ENCODE measurements around the gene KCNAB2.
"Not testable (repeated sequence)": the region's sequence is repeated elsewhere in the genome, so short reads cannot be mapped to it uniquely, and the experiment has no call there.

Gene KCNAB2

DNA sequence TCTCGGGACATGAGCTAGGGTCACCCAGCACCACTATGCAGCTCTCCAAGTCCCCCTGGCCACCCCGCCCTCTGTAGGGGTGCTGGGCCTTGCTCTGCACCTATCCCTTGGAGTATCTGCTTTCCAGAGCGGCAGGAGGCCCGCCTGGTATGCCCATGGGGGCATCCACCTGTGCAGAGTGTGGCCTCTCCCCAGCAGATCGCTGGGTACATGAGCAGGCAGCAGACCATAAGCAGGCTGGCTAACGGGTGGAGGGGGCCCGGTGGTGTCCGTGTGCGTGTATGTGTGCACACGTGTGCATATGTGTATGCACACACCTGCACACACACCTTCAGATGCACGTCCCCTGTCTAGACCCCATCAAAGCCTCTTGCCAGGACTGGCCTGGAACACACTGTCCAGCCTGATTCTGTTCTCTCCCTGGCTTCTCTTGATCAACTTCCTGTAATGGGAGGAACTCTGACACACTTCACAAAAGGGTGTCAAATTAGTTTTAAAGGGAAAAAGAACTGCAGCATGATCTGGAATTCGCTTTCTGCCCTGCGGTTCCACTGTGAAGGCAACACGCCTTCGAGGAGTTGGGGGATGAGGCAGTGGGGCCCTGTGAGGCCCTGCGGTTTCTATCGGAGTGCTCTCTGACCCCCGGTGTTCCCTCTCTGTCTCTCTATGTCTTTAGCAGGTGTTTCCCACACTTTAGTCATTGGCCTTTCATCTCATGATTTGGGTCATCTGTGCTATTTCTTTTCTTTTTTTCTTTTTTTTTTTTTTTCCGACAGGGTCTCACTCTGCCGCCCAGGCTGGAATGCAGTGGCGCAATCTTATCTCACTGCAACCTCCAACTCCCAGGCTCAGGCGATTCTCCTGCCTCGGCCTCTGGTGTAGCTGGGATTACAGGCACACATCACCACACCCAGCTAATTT, 36.3 kb upstream of the KCNAB2 start:
- DNase-seq: no peak

DNA sequence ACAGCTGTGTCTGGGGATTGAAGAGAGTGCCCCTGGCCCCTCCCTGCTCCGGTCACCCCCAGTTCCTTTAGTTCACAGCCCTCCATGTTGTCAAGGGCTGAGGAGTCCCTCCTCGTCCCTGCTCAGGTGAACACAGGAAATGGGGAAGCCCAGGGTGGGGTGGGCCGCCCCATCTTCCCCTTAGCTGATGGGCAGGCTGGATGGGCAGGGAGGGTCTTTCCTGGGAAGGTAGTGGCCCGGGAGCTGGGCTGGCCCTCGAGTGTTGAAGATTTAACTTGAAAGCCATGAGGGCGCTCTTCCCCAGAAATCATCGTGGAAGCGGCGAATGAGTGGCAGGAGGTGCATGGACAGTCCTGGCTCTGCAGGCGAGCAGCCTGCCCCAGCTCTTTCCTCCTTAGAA, 35.1 kb upstream of the KCNAB2 start:
- DNase-seq: no peak

DNA sequence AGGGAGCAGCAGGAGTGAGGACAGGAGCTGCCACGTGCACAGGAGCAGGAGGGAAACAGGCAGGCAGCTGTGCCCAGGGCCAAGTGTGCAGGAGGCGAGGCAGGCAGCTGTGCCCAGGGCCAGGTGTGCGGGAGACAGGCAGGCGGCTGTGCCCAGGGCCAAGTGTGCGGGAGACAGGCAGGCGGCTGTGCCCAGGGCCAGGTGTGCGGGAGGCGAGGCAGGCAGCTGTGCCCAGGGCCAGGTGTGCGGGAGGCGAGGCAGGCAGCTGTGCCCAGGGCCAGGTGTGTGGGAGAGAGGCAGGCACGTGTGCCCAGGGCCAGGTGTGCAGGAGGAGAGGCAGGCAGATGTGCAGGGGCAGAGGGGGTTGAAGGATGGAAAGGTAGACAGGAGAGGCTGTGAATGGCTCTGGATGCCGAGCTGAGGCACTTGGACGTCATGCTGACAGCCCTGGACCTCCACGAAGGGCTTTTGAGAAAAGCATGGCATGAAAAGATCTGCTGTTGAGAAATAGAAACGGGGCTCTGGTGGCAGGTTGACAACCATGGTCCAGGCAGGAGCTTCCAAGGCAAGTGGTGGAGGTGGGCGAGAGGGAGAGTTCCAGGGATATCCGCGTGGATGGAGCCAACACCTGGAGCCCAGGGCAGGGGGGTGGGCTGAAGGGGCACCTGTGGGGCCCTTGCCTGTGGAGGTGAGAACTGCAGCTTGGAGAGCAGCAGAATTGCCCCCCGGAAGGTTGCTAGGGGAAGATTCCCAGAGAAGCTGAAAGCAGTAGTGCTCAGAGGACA, 34.3 kb upstream of the KCNAB2 start:
- DNase-seq: no peak

DNA sequence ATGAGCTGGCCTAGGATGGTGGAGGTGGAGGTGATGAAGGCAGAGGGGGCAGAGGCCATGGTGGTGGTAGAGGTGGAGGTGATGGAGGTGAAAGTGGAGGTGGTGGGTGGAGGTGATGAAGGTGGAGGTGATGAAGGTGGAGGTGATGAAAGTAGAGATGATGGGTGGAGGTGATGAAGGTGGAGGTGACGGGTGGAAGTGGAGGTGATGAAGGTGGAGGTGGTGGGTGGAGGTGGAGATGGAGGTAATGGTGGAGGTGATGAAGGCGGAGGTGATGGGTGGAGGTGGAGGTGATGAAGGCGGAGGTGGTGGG, 33.8 kb upstream of the KCNAB2 start:
- no peak for DNase-seq

DNA sequence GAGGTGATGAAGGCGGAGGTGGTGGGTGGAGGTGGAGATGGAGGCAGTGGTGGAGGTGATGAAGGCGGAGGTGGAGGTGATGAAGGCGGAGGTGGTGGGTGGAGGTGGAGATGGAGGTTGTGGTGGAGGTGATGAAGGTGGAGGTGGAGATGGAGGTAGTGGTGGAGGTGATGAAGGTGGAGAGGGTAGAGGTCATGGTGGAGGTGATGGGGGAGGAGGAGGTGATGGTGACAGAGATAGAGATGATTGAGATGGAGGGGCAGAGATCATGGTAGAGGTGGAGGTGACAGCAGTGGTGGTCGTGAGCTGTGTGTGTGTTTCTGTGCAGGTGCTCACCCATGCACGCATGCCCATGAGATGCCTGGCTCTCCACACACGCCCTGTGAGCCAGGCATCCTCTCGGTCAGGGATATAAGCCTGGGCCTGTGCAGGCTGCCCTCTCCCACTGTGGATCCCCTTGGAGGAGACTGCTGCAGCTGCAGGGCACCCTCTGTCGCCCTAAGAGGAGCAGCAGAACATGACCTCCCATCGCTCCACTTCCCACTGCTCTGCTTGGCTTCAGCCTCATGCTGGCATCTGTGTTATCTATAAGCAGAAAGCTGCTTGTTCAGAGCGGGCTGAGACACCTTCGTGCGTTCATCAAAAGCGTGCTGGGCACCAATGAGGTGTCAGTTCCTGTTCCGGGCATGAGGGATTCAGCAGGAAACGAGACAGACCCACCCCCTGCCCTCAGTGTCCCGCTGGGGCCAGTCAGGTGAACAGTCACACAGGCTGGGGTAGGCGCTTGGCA, 33.0 kb upstream of the KCNAB2 start:
- DNase-seq: no peak

DNA sequence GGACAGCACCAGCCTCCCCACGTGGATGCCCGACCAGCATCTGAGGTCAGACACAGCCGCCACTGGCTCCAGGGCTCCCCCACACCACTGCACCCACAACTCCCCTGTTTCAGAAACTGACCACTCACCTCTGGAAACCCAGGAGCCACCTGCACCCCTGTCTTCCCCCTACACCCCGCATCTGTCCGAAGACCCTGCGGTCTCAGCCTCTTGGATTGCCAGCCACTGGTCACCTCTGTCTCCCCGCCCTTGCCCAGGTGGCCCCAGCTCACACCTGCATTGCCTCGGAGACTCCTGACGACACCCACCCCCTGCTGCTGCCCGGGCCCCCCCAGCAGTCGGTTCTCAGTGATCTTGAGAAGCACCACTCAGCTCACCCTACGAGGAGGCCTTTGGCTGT, 32.2 kb upstream of the KCNAB2 start:
- no peak for DNase-seq

DNA sequence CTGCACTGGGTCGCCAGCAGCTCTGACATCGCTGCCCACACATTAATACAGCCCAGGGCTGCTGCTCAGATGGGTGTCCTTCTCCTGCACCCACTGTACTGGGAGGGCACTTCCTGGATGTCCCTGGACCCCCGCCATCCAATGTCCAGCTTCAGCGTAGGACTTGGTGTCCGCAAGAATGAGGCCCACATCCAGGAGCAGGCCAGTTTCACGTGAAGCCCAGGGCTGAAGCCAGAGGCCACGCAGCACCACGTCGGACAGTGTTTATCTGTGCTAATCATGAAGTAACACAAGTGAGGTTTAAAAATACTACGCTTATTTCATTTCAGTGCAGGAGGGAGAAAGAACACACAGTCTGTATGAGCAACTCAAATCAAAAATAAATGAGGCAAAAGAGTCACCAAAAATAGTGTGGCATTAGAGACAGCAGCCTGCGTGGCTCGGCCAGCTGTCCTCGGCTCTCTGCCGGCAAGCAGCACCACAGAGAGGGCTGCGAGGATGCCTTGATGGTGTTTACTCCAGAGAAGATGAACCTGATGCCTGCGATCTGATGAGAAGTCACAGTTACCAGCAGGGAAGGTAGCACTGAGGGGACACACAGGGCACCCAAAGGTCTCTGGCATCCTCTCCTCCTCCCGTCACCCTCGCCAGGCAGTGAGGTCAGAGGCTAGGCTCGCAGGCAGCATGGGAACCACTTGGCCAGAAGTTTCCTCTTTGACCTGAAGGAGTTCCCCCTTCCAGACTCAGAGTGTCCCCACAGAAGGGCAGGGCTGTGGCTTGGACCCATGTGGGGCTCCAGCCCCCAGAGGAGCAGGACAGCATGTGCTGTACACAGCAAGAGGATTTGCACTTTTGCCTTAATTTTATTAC, 31.3 kb upstream of the KCNAB2 start:
- peak in 1 of 51 donors; percentile 48 for DNase-seq

DNA sequence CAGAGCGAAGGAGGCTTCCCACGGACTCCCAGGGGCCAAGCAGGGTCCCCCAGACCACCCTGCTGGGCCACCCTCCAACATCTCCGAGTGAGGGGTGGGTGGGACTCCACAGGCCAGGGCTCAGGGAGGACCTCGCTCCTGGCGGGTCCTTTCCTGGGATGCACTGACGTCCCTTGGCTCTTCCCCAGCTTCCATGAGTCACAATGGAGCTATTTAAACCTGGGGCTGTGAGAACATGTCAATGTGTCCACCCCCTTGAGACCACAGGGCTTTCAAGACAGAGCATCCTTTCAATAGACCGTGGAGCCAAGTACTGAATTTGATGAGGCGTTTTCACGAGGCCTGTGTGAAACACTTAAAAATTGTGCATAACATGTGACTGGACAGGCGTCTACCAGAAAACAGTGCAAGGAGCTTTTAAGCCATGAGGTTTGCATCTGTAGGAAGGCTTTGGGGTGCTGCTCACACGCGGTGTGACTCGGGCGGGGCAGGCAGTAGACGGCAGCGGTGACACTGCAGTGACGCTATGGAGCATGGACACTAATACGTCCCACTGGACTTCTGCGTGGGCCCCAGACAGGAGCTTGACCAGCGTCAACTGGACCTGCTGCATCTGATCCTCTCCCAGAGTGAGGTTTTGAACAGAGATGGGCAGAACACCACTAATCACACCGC, 29.4 kb upstream of the KCNAB2 start:
- DNase-seq: no peak

DNA sequence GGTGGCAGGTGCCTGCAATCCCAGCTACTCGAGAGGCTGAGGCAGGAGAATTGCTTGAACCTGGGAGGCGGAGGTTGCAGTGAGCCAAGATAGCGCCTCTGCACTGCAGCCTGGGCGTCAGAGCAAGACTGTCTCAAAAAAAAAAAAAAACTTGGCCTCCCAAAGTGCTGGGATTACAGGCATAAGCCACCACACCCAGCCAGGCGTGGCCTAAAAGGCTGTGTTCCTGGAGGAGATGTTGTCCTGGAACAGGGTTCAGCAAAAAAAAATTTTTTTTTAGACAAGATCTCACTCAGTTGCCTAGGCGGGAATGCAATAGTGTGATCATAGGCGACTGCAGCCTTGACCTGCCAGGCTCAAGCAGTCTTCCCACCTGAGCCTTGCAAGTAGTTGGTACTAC, 28.0 kb upstream of the KCNAB2 start:
- not testable (repeated sequence) for DNase-seq

DNA sequence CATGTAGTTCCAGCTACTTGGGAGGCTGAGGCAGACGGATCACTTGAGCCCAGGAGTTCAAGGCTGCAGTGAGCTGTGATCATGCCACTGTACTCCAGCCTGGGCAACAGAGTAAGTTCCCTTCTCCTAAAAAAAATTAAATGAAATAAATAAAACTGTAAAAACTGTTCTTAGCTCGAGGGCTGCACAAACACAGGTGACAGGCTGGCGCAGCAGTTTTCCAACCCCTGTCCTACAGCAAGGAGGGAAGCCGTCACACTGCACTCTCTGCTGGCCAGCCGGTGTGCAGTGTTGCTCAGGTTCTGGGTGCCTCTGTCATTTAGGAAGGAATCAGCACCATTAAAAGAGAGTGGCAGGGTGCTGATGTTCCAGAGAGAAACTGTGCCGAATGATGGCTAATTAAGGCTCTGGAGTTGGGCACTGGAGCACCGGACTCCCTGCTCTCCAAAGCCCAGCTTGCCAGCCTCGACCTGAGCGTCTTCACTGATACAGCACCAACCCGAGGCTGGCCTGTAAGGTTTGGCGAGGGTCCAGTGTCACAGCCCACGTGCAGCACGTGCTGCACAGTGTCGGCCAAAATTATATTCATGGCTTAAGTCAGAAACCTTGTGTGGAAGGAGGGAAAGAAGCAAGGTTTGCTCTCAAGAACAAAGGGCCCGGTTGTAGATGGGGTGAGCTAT, 26.4 kb upstream of the KCNAB2 start:
- DNase-seq: no peak

DNA sequence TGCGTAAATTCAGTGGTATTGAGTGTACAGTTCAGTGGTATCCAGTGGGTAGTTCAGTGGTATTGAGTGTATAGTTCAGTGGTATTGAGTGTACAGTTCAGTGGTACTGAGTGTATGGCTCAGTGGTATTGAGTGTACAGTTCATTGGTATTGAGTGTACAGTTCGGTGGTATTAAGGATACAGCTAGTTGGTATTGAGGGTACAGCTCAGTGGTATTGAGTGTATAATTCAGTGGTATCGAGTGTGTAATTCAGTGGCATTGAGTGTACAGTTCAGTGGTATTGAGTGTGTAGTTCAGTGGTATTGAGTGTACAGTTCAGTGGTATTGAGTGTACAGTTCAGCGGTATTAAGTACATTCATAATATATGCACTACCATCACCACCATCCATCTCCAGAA, 23.5 kb upstream of the KCNAB2 start:
- DNase-seq: no peak

DNA sequence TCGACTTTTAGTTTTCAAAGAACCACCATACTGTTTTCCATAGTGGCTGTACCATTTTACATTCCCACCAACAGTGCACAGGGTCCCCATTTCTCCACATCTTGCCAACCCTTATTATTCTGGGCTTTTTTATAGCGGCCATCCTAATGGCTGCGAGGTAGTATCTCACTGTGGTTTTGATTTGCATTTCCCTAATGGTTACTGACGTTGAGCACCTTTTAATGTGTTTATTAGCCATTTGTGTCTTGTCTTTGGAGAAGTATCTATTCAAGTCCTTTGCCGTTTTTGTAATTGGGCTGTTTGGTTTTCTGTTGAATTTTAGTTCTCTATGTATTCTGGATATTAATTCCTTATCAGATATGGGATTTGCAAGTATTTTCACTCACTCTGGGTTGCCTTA, 22.3 kb upstream of the KCNAB2 start:
- no peak for DNase-seq

DNA sequence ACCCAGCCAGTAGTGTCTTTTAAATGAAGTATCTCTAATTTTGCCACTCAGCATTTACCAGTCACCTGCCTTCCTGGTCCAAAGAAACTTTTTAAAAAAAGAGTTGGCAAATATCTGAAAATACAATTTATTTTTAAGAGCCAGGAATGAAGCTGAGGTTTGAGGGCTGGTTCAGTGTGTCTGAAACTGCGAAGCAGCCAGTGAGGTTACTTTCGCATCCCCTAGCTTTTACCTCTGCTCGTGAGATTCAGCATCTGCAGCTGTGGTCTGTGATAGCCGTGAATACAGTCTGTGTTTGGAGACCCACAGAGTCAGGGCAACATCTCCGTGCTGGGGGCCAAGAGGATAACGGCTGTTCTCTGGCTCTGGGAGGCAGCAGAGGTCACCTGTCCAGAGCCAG, 21.3 kb upstream of the KCNAB2 start:
- no peak for DNase-seq

DNA sequence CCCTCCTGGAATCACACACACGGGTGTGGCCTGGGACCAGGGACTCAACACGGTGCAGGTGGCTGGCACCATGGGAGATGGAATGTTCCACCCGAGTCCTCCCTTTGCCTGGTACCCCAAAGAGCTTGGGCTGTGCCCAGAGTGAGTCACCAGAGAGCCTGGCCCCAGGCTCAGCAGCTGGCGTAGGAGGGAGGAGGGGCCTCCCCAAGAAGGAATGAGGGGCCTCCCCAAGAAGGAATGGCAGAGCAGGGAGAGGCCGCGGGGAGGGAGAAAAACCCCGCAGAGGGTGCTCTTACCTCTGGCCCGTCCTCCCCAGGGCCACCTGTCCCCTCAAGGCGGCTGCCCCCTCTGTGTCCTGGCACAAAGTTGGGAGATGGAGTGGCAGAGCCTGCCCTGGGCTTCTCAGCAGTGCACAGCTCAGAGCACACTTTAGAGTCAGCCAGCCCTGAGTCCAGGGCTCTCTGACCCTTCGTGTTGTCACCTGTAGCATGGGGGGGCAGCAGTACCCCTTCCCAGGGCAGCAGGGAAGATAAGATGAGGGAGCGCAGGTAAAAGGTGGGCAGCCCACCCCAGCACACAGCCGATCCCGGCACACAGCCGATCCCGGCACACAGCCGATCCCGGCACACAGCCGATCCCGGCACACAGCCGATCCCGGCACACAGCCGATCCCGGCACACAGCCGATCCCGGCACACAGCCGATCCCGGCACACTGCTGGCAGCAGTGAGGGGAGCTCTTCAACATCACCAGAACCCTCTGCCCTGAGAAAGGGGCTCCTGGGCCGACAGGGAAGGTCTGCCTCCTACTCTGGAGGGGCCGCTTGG, 20.2 kb upstream of the KCNAB2 start:
- peak in 2 of 51 donors; percentile 14 to 36 for DNase-seq

DNA sequence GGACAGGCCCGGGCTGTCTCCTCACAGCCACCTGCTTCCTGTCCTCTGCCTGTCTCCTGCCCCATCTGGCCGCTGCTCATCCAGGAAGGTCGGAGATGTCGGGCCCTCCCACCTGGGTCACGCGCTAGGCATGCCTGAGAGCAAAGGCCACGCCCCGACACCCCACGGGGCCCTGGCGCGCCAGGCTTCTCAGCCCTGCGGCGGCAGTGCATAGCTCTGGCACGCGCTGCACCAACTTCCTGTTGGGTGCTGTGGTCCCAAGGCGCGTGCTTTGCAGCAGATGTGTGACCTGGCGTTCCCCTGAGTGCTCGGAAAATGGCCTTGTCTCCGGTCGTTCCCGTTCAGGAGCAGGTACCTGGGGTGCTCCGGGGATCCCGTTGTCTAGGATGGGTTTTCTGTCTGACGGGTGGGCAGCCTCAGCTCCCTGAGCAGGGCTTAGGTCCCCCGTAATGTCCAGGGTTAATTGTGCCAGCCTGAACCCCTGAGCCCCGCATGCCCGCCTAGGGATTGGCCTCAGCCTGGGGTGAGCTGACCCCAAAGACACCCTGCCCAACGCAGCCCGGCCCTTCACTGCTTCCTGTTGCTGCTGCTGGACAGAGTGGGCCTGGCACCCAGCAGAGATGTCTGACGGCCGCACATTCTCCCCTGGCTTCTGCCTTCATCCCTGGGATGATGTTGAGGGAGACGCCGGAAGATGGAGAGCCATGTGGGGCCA, 19.4 kb upstream of the KCNAB2 start:
- peak in 15 of 51 donors; percentile 8 to 51 (median 24) for DNase-seq

DNA sequence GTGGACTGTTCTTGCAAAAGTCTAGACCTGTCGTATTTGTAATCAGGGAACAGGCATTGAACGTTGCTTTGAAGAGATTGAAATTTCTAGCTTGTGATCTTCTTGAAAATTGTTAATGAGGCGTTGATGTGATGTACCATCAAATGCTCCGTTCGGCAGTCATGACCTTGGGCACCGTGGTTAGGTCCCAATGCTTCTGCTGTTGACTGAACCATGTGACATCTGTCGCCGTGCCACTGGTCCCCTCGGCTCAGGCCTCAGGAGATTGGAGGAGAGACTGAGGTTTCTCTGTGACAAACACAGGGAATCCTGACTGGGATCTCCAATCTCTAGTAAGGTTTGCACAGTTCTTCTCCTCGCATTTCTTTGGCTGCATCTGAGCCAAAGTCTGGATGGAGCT, 18.1 kb upstream of the KCNAB2 start:
- no peak for DNase-seq

DNA sequence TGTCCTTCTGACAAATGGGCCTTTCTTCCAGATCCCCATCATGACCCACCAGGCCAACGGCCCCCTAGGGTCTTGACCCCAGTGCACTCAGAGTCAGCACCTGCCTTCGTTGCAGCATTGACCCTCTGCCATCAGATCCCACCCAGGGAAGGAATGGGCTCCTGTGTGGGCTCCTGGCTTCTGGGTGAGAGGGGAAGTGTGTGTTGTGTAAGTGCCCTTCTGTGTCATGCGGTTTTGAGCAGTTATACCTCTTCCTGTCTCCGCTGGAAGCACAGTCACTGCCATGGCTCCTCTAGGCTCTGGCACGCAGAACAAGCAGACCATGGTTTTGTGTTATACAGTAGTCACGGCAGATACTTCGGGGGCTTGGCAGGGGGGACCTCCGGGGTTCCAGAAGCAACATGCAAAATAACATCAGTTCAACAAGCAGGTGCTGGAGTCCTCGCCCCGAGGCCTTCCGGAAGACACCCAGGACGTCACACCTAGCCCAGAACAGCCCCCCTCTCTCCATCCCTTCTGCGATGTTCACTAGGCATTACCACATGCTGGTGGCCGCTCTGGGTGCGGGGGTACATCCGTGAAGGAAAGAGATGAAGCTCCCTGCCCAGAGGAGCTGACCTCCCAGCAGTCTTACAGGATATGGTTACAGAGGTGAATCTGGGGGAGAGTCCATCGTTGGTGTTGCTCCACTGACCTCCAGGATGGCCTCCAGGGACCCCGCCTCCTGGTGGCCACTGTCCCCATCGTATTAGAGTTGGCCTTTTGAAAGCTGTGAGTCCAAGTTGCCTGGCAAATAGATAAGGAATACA, 17.4 kb upstream of the KCNAB2 start:
- DNase-seq: peak in 5 of 51 donors; percentile 8 to 19 (median 13)
